Ovary (tissue), 9 donors: Measurements from ENCODE around the gene NECTIN2. TPM values are rescaled to one million over a fixed set of nuclear protein-coding genes. Genes with fewer than 3 reads are reported as not detected.
"Not testable (repeated sequence)": the region's sequence is repeated elsewhere in the genome, so short reads cannot be mapped to it uniquely, and the experiment has no call there.

Experiments used
- DNase-seq, 5 donors: peaks; one replicate each; pipeline ENCODE4 v3.0.0-alpha.2; 2019 to 2020
- H3K27ac ChIP-seq, 2 donors: fragments of 200-600 bp; one replicate each; pipeline versions ENCODE4 v1.5.1 to v1.8.0; 2019 to 2022
- H3K27me3 ChIP-seq: fragments of 200-600 bp; one replicate; pipeline ENCODE4 v1.8.0; 2022
- H3K36me3 ChIP-seq: fragments of 200-600 bp; sonication (generic); one replicate; pipeline ENCODE4 v1.5.1; 2019
- H3K4me1 ChIP-seq: one replicate; pipeline ENCODE4 v1.8.1; 2013; ENCODE audit warnings: mild to moderate bottlenecking, moderate library complexity; ENCODE audit not compliant: insufficient read depth
- H3K4me3 ChIP-seq: fragments of 200-600 bp; sonication (generic); one replicate; pipeline ENCODE4 v1.5.1; 2017
- H3K9me3 ChIP-seq, 2 donors: fragments of 200-600 bp in 1 of 2; sonication (generic) in 1 of 2; one replicate each; pipeline versions ENCODE4 v1.5.1 to v1.8.1; 2013 to 2019; ENCODE audit warnings: mild to moderate bottlenecking in 1 of 2, moderate library complexity in 1 of 2
- CTCF ChIP-seq, 3 donors: fragments of 450-650 bp in 2 of 3; fragments of 200-600 bp in 1 of 3; IDR thresholded peaks; one replicate each; pipeline versions ENCODE4 v1.5.1 to v1.8.0; 2016 to 2022; ENCODE audit warnings: antibody characterized with exemption in 3 of 3, mild to moderate bottlenecking in 1 of 3
- EP300 ChIP-seq: sonication (generic); formaldehyde crosslinking; IDR thresholded peaks from one replicate; pipeline ENCODE4 v1.6.1; 2017; ENCODE audit warnings: antibody characterized with exemption
- POLR2A ChIP-seq: fragments of 450-650 bp; IDR thresholded peaks from one replicate; pipeline ENCODE4 v1.6.1; 2017; ENCODE audit warnings: antibody characterized with exemption, mild to moderate bottlenecking, moderate library complexity
- WGBS, 3 donors: extraction: QIAGEN DNeasy Blood & Tissue Kit in 1 of 3; methylation state at CpG; one replicate each; pipeline versions ENCODE4 v1.1.5 to v1.1.7; 2013 to 2017; 5-methylcytosine and 5-hydroxymethylcytosine counted together
- intact Hi-C, 4 donors: fragments of 100-400 bp; cut with DNase I; formaldehyde crosslinking; loops; one replicate each; pipeline versions ENCODE4 v1.11.0 to v1.15.1; 2022 to 2023
- polyA plus RNA-seq, 2 donors: library from polyadenylated mRNA; stranded (reverse); fragments of 200-250 nt in 1 of 2; fragments of 350-450 nt in 1 of 2; fragmentation: Illumina TruSeq in 1 of 2; extraction: RNeasy Lipid Tissue Mini Kit (QIAGEN cat#74804) in 1 of 2; gene quantifications; one replicate each; pipeline ENCODE4 v1.2.3, GENCODE V29; 2013 to 2014
- total RNA-seq, 7 donors: library from RNA; depleted of rRNA in 2 of 7; stranded (reverse); fragments of >200 nt in 2 of 7; fragmentation: NEBNext Ultra II Directional in 3 of 7; extraction: Animal tissue kit (Norgen Biotek cat#: 25700) in 3 of 7; gene quantifications; one replicate each; pipeline versions ENCODE4 v1.1.0 to v1.2.4, GENCODE V29; 2016 to 2023
- donor health status: DM: no; HTN: no; CAD: no; lungs with moderate emphysema.
- donor health status: DM: no; HTN: no; CAD: no.
- donor health status: Bipolar disorder and iron deficiency.
- donor health status: DM: yes; HTN: yes; CAD: no.
- donor health status: DM: no; HTN: no; CAD: no.
- donor health status: DM: yes; HTN: yes; CAD: no.

The NECTIN2 gene
- total and polyA plus RNA-seq, 9 donors: 37.8 to 185 (median 71.8) TPM

GRCh38 chr19:44856421-44857083 is 10.5 kb downstream of the NECTIN2 start:
- H3K4me3 ChIP-seq: no peak overlapping the region
- TF ChIP-seq POLR2A: no peak
- TF ChIP-seq CTCF (IDR thresholded peaks at IDR 0.05): no peak
- TF ChIP-seq EP300: no peak
- DNase-seq: no peak
- intact Hi-C loops: no loop called here
- no peaks in the 10 kb centered on the region for H3K4me1 ChIP-seq
- H3K27ac ChIP-seq: no peak overlapping the region
- H3K36me3 ChIP-seq: no peaks in the 10 kb centered on the region
- 56 to 59% (median 58%) methylated on average over 10 of the region's 10 CpGs for WGBS, 3 donors
- H3K27me3 ChIP-seq: no peaks in the 10 kb centered on the region
- H3K9me3 ChIP-seq: no peaks in the 10 kb centered on the region

- intact Hi-C loops: no loop called here
These were observed 11.7 kb downstream of the NECTIN2 start for GRCh38 chr19:44857837-44858236.

GRCh38 chr19:44861576-44861975 is 15.5 kb downstream of the NECTIN2 start:
- H3K36me3 ChIP-seq, intact Hi-C loops, H3K4me1 ChIP-seq, DNase-seq, H3K27ac ChIP-seq, H3K27me3 ChIP-seq, H3K4me3 ChIP-seq, H3K9me3 ChIP-seq: not testable (repeated sequence)
- 62 to 67% (median 63%) methylated on average over 3 of the region's 3 CpGs for WGBS, 3 donors

More at GRCh38 chr19:44857837-44858236, 11.7 kb downstream of the NECTIN2 start:
- H3K9me3 ChIP-seq: no peaks in the 10 kb centered on the region
- TF ChIP-seq POLR2A (no peak), CTCF (IDR thresholded peaks at IDR 0.05) (no peak), EP300 (no peak)
- no peak overlapping the region for H3K4me3 ChIP-seq
- no peaks in the 10 kb centered on the region for H3K36me3 ChIP-seq
- no peak for DNase-seq
- no peaks in the 10 kb centered on the region for H3K27me3 ChIP-seq
- H3K4me1 ChIP-seq: no peaks in the 10 kb centered on the region
- no peak overlapping the region for H3K27ac ChIP-seq
- WGBS, 3 donors: 85 to 88% (median 87%) methylated on average over 4 of the region's 4 CpGs

GRCh38 chr19:44863990-44864389 is 17.9 kb downstream of the NECTIN2 start:
- Histone ChIP-seq H3K27ac (no peak overlapping the region), H3K27me3 (no peaks in the 10 kb centered on the region), H3K9me3 (no peaks in the 10 kb centered on the region), H3K4me3 (no peak overlapping the region), H3K4me1 (no peaks in the 10 kb centered on the region), H3K36me3 (no peaks in the 10 kb centered on the region)
- no peak for DNase-seq
- WGBS, 3 donors: 93 to 98% (median 96%) methylated on average over 2 of the region's 2 CpGs
- TF ChIP-seq EP300 (no peak), POLR2A (no peak), CTCF (IDR thresholded peaks at IDR 0.05) (no peak)
- intact Hi-C loops: no loop called here

GRCh38 chr19:44865196-44865767 is 19.2 kb downstream of the NECTIN2 start:
- 86 to 90% (median 89%) methylated on average over 27 of the region's 27 CpGs for WGBS, 3 donors
- H3K4me1 ChIP-seq: no peaks in the 10 kb centered on the region
- intact Hi-C loops: no loop called here
- H3K27ac ChIP-seq: no peak overlapping the region
- H3K36me3 ChIP-seq: no peaks in the 10 kb centered on the region
- no peaks in the 10 kb centered on the region for H3K27me3 ChIP-seq
- H3K4me3 ChIP-seq: no peak overlapping the region
- H3K9me3 ChIP-seq: no peaks in the 10 kb centered on the region
- TF ChIP-seq CTCF (IDR thresholded peaks at IDR 0.05) (no peak), EP300 (no peak), POLR2A (no peak)
- no peak for DNase-seq
